HL-60/S4 treated with phorbol 12-myristate 13-acetate at 8.2 ng/mL for 4 days and 3 days (cell line): Measurements from ENCODE around the gene UBD.

Source experiments
- in situ Hi-C: fragments of 300-500 bp; cut with MboI; formaldehyde crosslinking; loops from 2 replicates; pipeline ENCODE4 v1.15.0; 2022; ENCODE audit warnings: low sequenced_read_pairs

UBD gene

GRCh38 chr6:29561606-29562181 lies 2.2 kb upstream of the UBD start:
- in situ Hi-C loops, result no loop called here

- in situ Hi-C loops, result no loop called here
These were observed 1.6 kb upstream of the UBD start for GRCh38 chr6:29561091-29561490.

GRCh38 chr6:29558439-29559079 lies 973 bp downstream of the UBD start:
- in situ Hi-C loops, result no loop called here

GRCh38 chr6:29557320-29557719 lies 2.2 kb downstream of the UBD start:
- in situ Hi-C loops, result no loop called here

- in situ Hi-C loops, result no loop called here
These were observed 4.8 kb downstream of the UBD start for GRCh38 chr6:29554764-29555163.

- in situ Hi-C loops, result no loop called here
These were observed 6.1 kb downstream of the UBD start for GRCh38 chr6:29553268-29554057.

GRCh38 chr6:29552512-29553051 lies 7.0 kb downstream of the UBD start:
- in situ Hi-C loops, result no loop called here

GRCh38 chr6:29547573-29547972 lies 12.0 kb downstream of the UBD start:
- in situ Hi-C loops, result no loop called here

GRCh38 chr6:29537714-29538403 lies 21.7 kb downstream of the UBD start:
- in situ Hi-C loops, result no loop called here

GRCh38 chr6:29532320-29532951 lies 27.1 kb downstream of the UBD start:
- in situ Hi-C loops, result no loop called here

- in situ Hi-C loops, result no loop called here
These were observed 27.9 kb downstream of the UBD start for GRCh38 chr6:29531668-29532067.

- in situ Hi-C loops, result no loop called here
These were observed 28.7 kb downstream of the UBD start for GRCh38 chr6:29530671-29531310.

- in situ Hi-C loops, result no loop called here
These were observed 29.6 kb downstream of the UBD start for GRCh38 chr6:29529956-29530355.

GRCh38 chr6:29528988-29529560 lies 30.5 kb downstream of the UBD start:
- in situ Hi-C loops, result no loop called here

GRCh38 chr6:29528300-29528931 lies 31.1 kb downstream of the UBD start:
- in situ Hi-C loops, result no loop called here

GRCh38 chr6:29527564-29527963 lies 32.0 kb downstream of the UBD start:
- in situ Hi-C loops, result no loop called here

GRCh38 chr6:29527126-29527525 lies 32.4 kb downstream of the UBD start:
- in situ Hi-C loops, result no loop called here

GRCh38 chr6:29525311-29525639 lies 34.3 kb downstream of the UBD start:
- in situ Hi-C loops, result no loop called here

GRCh38 chr6:29524444-29525310 lies 34.9 kb downstream of the UBD start:
- in situ Hi-C loops, result no loop called here
